ENCODE measurements around the gene CSN3.
A peak's percentile ranks its signal among the peaks of the same experiment; 100 is the strongest.

The CSN3 gene

GRCh38 chr4:70225824-70226223, 16.6 kb upstream of the CSN3 start, which contains the start of gene FDCSP:
Gene FDCSP, plus strand, starts transcription at chr4:70226124. Its CDS starts 5,071 bp downstream, at chr4:70231195.
- H3K4me3 ChIP-seq (replicated peaks; ENCODE audit: low read depth, low read length) = no peak within 1 kb of the TSS
- DNase-seq (ENCODE audit: low read depth) = no peak
- TF ChIP-seq, protein P1, sequence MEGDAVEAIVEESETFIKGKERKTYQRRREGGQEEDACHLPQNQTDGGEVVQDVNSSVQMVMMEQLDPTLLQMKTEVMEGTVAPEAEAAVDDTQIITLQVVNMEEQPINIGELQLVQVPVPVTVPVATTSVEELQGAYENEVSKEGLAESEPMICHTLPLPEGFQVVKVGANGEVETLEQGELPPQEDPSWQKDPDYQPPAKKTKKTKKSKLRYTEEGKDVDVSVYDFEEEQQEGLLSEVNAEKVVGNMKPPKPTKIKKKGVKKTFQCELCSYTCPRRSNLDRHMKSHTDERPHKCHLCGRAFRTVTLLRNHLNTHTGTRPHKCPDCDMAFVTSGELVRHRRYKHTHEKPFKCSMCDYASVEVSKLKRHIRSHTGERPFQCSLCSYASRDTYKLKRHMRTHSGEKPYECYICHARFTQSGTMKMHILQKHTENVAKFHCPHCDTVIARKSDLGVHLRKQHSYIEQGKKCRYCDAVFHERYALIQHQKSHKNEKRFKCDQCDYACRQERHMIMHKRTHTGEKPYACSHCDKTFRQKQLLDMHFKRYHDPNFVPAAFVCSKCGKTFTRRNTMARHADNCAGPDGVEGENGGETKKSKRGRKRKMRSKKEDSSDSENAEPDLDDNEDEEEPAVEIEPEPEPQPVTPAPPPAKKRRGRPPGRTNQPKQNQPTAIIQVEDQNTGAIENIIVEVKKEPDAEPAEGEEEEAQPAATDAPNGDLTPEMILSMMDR (IDR thresholded peaks at IDR 0.05; ENCODE audit: low read length, missing control alignments) = no peak

DNA sequence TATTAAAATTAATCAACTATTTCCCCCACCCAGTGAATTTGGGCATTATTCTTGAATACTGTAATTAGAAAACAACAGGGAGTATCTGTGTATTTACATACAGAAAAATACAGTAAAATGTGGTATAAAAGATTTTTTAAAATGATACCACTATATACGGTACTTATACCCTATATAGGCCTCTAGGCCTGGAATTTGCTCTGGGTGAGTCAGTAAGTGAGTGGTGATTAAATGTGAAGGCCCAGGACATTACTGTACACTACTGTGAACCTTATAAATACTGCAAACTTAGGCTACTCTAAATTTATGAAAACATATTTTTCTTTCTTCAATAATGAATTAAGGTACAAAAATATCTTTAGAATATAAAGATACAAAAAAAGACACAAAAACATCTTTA, 6.3 kb upstream of the CSN3 start:
- TF ChIP-seq, protein P1 (IDR thresholded peaks at IDR 0.05; ENCODE audit: low read length, missing control alignments) = no peak
- no peak overlapping the region for H3K4me3 ChIP-seq (replicated peaks; ENCODE audit: low read depth, low read length)
- DNase-seq (ENCODE audit: low read depth) = peak; percentile 7

GRCh38 chr4:70239131-70239883, 3.1 kb upstream of the CSN3 start:
- TF ChIP-seq, protein P1 (IDR thresholded peaks at IDR 0.05; ENCODE audit: low read length, missing control alignments) = no peak
- no peak for DNase-seq (ENCODE audit: low read depth)
- H3K4me3 ChIP-seq (replicated peaks; ENCODE audit: low read depth, low read length) = no peak overlapping the region

DNA sequence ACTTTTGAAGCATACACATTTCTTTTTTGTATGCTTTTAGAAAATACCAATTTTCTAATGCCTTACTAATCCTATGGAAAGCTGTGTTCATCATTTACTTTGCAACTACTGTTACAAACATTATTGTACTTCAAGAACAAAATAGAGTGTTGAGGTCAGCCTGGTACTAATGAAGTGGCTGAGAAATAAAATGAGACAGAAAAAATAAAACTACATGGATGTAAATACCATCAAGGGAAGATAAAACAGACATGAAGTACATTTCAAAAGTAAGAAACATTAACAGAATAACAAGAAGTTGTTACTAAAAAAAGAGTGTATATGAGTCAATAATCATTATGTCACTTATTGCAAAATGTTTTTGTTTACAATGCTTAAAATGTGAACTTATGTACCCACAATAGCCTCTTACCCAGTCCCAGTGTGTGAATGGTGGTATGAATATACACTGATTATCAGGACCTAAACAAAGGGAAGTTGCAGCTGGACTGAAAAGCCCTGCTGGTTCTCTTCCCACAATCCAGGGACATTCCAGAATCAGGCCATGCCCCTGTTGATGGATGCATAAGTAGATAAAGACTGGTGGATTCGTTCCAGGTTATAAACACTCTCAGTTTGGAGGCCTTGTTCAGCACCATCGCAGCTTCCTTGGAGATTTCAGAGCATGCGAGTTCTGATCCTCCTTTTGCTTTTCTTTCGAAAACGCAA, 2.4 kb upstream of the CSN3 start:
- no peak overlapping the region for H3K4me3 ChIP-seq (replicated peaks; ENCODE audit: low read depth, low read length)

GRCh38 chr4:70243091-70243490, 694 bp downstream of the CSN3 start:
- TF ChIP-seq, protein P1 (IDR thresholded peaks at IDR 0.05; ENCODE audit: low read length, missing control alignments) = no peak
- DNase-seq (ENCODE audit: low read depth) = no peak

More for the DNA sequence above, 2.4 kb upstream of the CSN3 start:
- peak; percentile 58 for DNase-seq (ENCODE audit: low read depth)
- TF ChIP-seq, protein P1 (IDR thresholded peaks at IDR 0.05; ENCODE audit: low read length, missing control alignments) = no peak

DNA sequence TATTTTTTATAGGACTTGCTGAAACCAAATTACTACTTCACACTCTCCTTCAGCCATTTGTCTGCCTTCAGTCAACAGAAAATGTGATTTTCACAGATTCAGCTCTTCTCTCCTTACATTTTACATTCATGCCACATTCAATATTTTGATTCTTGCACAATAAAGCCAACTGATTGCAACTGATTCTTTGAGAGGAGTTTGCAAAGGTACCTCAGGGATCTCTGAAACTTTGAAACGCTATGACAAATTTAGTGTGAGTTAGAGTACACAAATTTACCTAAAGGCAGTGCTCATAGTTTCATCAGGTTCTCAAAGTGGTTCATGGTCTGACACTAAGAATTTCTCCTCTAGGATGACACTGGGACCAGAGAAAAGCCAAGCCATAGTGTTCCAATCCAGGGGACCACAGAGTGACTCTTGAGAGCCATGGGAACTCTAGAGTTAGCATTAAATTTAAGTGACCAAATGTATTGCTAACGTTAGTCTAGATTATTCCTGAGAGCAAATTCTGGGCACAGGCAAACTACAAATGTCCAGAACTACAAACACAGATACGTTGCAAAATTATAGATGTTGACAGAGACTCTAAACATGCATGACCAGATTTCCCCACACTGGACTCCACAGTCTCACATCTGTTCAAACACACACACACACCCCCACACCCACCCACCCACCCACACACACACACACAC, 9.0 kb downstream of the CSN3 start:
- TF ChIP-seq, protein P1 (IDR thresholded peaks at IDR 0.05; ENCODE audit: low read length, missing control alignments) = no peak
- no peak overlapping the region for H3K4me3 ChIP-seq (replicated peaks; ENCODE audit: low read depth, low read length)
- DNase-seq (ENCODE audit: low read depth) = no peak

More at GRCh38 chr4:70243091-70243490, 694 bp downstream of the CSN3 start:
- no peak overlapping the region for H3K4me3 ChIP-seq (replicated peaks; ENCODE audit: low read depth, low read length)
